Calu3 (cell line): ENCODE data around the gene SLC49A3. TPM values are rescaled to one million over a fixed set of nuclear protein-coding genes. Genes with fewer than 3 reads are reported as not detected.

Experiments
- BruUV-seq: library from RNA; stranded (reverse); fragments of 400-500 nt; replicated peaks from 2 replicates; lab custom pipeline; 2021; lab: Mats Ljungman, UMichigan
- CTCF ChIA-PET: fragments of 300-600 bp; sonication (Branson Sonifier 250); formaldehyde crosslinking; loops from one replicate; lab custom pipeline; 2022; ENCODE audit warnings: antibody characterized with exemption; lab: Charles Lee
- DNase-seq: peaks from one replicate; pipeline ENCODE4 v3.0.0; 2022
- H3K27ac Mint-ChIP-seq: one replicate; pipeline ENCODE4 v1.8.0; 2022; ENCODE audit warnings: mixed read lengths; ENCODE audit not compliant: unreplicated experiment
- H3K27me3 Mint-ChIP-seq: one replicate; pipeline ENCODE4 v1.8.0; 2022; ENCODE audit warnings: mixed read lengths; ENCODE audit not compliant: unreplicated experiment
- H3K36me3 Mint-ChIP-seq: one replicate; pipeline ENCODE4 v1.8.0; 2022; ENCODE audit warnings: mild to moderate bottlenecking, moderate library complexity, mixed read lengths; ENCODE audit not compliant: insufficient read depth, unreplicated experiment
- H3K4me1 Mint-ChIP-seq: one replicate; pipeline ENCODE4 v1.8.0; 2022; ENCODE audit warnings: mild to moderate bottlenecking, low read depth, mixed read lengths; ENCODE audit not compliant: unreplicated experiment
- H3K4me3 Mint-ChIP-seq: one replicate; pipeline ENCODE4 v1.8.0; 2022; ENCODE audit warnings: mild to moderate bottlenecking, low read depth, moderate library complexity, mixed read lengths; ENCODE audit not compliant: unreplicated experiment
- H3K9me3 Mint-ChIP-seq: one replicate; pipeline ENCODE4 v1.8.0; 2022; ENCODE audit warnings: low read depth, mixed read lengths; ENCODE audit not compliant: unreplicated experiment
- intact Hi-C: fragments of 100-400 bp; cut with micrococcal nuclease; formaldehyde crosslinking; loops from one replicate; pipeline ENCODE4 v1.10.0; 2022; ENCODE audit not compliant: unreplicated experiment
- total RNA-seq: library from RNA; stranded (reverse); gene quantifications from 2 replicates; pipeline ENCODE4 v1.2.3, GENCODE V29; 2022
- TF ChIP-seq, protein P1 (sequence below): fragments of 200-600 bp; IDR thresholded peaks from one replicate; pipeline ENCODE4 v1.8.0; 2022; ENCODE audit warnings: antibody characterized with exemption; ENCODE audit not compliant: unreplicated experiment

SLC49A3 gene
- total RNA-seq, 1 experiment from 2014 or later, result 0.40 TPM

DNA sequence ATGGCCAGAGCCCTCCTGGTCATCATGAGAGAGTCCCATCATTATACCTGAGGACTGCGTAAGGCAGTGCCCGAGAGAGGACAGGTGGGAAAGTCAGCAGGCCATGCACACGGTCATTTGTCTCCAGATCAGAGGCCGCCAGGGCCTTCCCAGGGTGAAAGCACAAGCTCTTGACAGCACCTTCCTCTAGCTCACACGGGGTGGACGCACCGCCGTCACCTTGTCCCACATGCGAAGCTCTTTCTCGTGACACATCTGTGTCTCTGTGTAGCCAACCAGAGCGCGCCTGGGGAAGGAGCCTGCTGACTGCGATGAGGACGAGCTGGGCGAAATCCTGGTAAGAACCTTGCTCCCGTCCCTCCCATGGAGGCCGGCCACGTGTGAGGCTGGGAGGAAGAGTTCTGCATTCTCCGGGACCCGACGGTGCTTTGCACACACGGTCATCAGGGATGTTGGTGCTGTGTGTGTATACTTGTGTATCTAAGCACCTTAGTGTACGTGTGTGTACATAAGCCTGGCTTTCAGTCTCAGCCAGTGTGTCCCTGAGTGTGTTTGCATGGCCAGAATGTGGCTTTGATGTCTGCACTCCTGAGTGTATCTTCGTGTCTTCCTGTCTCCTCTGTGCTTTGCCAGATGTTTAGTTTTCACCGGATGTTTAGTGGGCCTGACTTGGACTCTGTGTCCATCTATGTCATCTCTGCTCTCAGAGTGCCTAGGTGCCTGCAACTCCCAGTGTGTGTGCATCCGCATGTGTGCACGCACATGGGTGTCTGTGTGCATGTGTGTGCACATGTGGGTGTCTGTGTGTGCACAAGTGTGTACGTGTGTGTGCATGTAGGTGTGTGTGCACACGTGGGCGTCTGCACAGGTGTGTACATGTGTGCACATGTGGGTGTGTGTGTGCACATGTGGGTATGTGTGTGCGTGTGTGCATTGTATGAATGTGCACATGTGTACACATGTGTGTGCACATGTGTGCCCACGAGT is 30.0 kb downstream of the SLC49A3 start:
- CTCF ChIA-PET, result no interaction called here
- BruUV-seq, result no TSS peak
- DNase-seq, result no peak
- Mint-ChIP-seq H3K27me3 (no peaks in the 10 kb centered on the region), H3K4me3 (no peak overlapping the region), H3K9me3 (peaks cover 15% of the 10 kb centered on the region), H3K36me3 (peaks cover 10% of the 10 kb centered on the region), H3K4me1 (no peaks in the 10 kb centered on the region), H3K27ac (no peak overlapping the region)
- intact Hi-C loops, result no loop called here
- TF ChIP-seq, protein P1, sequence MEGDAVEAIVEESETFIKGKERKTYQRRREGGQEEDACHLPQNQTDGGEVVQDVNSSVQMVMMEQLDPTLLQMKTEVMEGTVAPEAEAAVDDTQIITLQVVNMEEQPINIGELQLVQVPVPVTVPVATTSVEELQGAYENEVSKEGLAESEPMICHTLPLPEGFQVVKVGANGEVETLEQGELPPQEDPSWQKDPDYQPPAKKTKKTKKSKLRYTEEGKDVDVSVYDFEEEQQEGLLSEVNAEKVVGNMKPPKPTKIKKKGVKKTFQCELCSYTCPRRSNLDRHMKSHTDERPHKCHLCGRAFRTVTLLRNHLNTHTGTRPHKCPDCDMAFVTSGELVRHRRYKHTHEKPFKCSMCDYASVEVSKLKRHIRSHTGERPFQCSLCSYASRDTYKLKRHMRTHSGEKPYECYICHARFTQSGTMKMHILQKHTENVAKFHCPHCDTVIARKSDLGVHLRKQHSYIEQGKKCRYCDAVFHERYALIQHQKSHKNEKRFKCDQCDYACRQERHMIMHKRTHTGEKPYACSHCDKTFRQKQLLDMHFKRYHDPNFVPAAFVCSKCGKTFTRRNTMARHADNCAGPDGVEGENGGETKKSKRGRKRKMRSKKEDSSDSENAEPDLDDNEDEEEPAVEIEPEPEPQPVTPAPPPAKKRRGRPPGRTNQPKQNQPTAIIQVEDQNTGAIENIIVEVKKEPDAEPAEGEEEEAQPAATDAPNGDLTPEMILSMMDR, result no peak

DNA sequence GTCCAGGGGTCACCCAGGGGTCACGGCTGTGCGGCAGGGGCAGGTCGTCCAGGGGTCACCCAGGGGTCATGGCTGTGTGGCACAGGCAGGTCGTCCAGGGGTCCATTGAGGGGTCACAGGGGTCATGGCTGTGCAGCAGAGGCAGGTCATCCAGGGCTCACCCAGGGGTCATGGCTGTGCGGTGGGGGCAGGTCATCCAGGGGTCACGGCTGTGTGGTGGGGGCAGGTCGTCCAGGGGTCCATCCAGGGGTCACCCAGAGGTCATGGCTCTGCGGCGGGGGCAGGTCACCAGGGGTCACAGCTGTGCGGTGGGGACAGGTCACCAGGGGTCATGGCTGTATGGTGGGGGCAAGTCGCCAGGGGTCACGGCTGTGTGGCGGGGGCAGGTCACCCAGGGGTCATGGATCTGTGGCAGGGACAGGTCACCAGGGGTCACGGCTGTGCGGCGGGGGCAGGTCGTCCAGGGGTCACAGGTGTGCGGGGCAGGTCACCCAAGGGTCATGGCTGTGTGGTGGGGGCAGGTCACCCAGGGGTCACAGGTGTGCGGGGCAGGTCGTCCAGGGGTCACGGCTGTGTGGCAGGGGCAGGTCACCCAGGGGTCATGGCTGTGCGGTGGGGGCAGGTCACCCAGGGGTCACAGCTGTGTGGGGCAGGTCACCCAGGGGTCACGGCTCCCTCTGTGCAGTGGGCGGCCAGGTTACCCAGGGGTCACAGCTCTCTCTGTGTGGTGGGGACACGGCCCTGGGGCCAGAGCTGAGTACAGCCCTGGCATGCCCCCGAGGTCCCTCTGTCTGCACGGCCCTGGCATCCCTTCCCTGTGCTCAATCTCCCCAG is 30.9 kb downstream of the SLC49A3 start:
- Mint-ChIP-seq H3K27me3 (no peaks in the 10 kb centered on the region), H3K9me3 (peaks cover 15% of the 10 kb centered on the region), H3K27ac (no peak overlapping the region), H3K4me3 (no peak overlapping the region), H3K4me1 (no peaks in the 10 kb centered on the region), H3K36me3 (peaks cover 10% of the 10 kb centered on the region)
- TF ChIP-seq, protein P1, result no peak
- CTCF ChIA-PET, result no interaction called here
- intact Hi-C loops, result no loop called here
- BruUV-seq, result no TSS peak
- DNase-seq, result no peak

DNA sequence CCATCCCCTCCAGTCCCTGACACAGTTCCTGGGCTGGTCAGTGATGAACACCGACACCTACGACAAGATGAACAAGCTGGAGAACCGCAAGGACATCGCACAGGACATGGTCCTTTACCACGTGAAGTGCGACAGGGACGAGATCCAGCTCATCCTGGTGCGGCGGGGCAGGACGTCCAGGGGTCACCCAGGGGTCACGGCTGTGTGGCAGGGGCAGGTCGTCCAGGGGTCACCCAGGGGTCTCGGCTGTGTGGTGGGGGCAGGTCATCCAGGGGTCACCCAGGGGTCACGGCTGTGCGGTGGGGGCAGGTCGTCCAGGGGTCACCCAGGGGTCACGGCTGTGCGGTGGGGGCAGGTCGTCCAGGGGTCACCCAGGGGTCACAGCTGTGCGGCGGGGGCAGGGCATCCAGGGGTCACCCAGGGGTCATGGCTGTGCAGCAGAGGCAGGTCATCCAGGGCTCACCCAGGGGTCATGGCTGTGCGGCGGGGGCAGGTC is 31.6 kb downstream of the SLC49A3 start:
- CTCF ChIA-PET, result no interaction called here
- peaks cover 15% of the 10 kb centered on the region for H3K9me3 Mint-ChIP-seq
- TF ChIP-seq, protein P1, result no peak

More for the DNA sequence above, 31.6 kb downstream of the SLC49A3 start:
- no peak overlapping the region for H3K4me3 Mint-ChIP-seq
- peaks cover 10% of the 10 kb centered on the region for H3K36me3 Mint-ChIP-seq
- H3K4me1 Mint-ChIP-seq, result no peaks in the 10 kb centered on the region
- no peak for DNase-seq
- no peak overlapping the region for H3K27ac Mint-ChIP-seq
- no TSS peak for BruUV-seq
- intact Hi-C loops, result no loop called here
- H3K27me3 Mint-ChIP-seq, result peaks cover 4% of the 10 kb centered on the region
